ENCODE results near the gene HPS4. TPM values are rescaled to one million over a fixed set of nuclear protein-coding genes. Genes with fewer than 3 reads are reported as not detected.

The HPS4 gene
- total and polyA plus RNA-seq, 10 of the 15 experiments (the other 5 are each of a cell fraction or from before 2014, with no cell fraction given): 11.7 to 36.7 (median 30.8) TPM

DNA sequence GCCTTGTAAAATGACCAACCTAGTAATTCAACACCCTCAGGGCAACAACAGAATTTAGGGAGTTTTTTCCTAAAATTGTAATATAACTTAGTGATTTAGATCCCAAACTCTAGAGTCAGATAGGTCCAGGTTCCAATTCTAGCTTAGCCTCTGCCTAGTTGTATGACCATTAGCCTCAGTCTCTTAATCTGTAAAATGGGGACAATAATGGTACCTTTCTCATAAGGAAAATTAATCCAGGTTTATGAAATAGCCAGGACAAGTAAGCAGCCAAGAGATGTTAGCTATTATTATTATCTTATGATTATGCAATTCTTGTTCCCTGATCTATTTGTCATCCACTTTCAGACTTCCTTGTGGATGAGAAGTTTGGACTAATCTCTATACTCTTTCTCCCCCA lies 24.6 kb upstream of the HPS4 start:
- TF ChIP-seq JUND (IDR thresholded peaks at IDR 0.05; ENCODE audit: low read depth, low read length) (no peak), BMI1 (IDR thresholded peaks at IDR 0.05; ENCODE audit: borderline replicate concordance) (no peak), JUNB (IDR thresholded peaks at IDR 0.05) (no peak), ASH2L (IDR thresholded peaks at IDR 0.05; ENCODE audit: borderline replicate concordance, low read depth) (no peak), ZNF622 (IDR thresholded peaks at IDR 0.05) (no peak), RAD51 (IDR thresholded peaks at IDR 0.05) (no peak), LARP7 (IDR thresholded peaks at IDR 0.05) (no peak), RELA (IDR thresholded peaks at IDR 0.05; ENCODE audit: borderline replicate concordance, partially characterized antibody) (no peak), MYC (IDR thresholded peaks at IDR 0.05; ENCODE audit: insufficient read depth, insufficient read length, insufficient replicate concordance, low read length, severe bottlenecking) (no peak), CREB1 (IDR thresholded peaks at IDR 0.05; ENCODE audit: low read depth) (no peak), CHD4 (IDR thresholded peaks at IDR 0.05) (no peak), BCL11A (IDR thresholded peaks at IDR 0.05; ENCODE audit: low read depth, low read length) (no peak), FOXK2 (IDR thresholded peaks at IDR 0.05) (no peak), TCF7 (IDR thresholded peaks at IDR 0.05; ENCODE audit: borderline replicate concordance) (no peak)
- TF ChIP-seq, protein P1, sequence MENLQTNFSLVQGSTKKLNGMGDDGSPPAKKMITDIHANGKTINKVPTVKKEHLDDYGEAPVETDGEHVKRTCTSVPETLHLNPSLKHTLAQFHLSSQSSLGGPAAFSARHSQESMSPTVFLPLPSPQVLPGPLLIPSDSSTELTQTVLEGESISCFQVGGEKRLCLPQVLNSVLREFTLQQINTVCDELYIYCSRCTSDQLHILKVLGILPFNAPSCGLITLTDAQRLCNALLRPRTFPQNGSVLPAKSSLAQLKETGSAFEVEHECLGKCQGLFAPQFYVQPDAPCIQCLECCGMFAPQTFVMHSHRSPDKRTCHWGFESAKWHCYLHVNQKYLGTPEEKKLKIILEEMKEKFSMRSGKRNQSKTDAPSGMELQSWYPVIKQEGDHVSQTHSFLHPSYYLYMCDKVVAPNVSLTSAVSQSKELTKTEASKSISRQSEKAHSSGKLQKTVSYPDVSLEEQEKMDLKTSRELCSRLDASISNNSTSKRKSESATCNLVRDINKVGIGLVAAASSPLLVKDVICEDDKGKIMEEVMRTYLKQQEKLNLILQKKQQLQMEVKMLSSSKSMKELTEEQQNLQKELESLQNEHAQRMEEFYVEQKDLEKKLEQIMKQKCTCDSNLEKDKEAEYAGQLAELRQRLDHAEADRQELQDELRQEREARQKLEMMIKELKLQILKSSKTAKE (IDR thresholded peaks at IDR 0.05; ENCODE audit: low read depth, poor library complexity, severe bottlenecking): no peak
- TF ChIP-seq, protein P2, sequence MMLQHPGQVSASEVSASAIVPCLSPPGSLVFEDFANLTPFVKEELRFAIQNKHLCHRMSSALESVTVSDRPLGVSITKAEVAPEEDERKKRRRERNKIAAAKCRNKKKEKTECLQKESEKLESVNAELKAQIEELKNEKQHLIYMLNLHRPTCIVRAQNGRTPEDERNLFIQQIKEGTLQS (IDR thresholded peaks at IDR 0.05; ENCODE audit: borderline replicate concordance, extremely low read depth, low read depth, low read length): no peak
- ChIA-PET CTCF (no interaction called here), RAD21 (ENCODE audit: unreplicated experiment) (no interaction called here), SMC1A (ENCODE audit: uncharacterized antibody, unreplicated experiment) (interaction anchor here (0.6 kb wide), 1 partner anchor 154 kb away, joined by 3 read pairs; no protein-coding TSS in a partner anchor), POLR2A (interaction anchor here (0.5 to 1.3 kb wide), 2 partner anchors 10 to 25 kb away, joined by 3 to 5 read pairs; partner anchors contain the start of genes HPS4 and SRRD)
- H3K36me3 ChIP-seq (ENCODE audit: control insufficient read depth in 2 of 2, insufficient read depth in 2 of 2, low read length in 1 of 2): peaks cover 13 to 24% of the 10 kb centered on the region in 2 experiments
- H3K4me2 ChIP-seq (ENCODE audit: control insufficient read depth, insufficient read depth): no peak overlapping the region
- no peaks in the 10 kb centered on the region for H4K20me1 ChIP-seq (ENCODE audit: control insufficient read depth, insufficient read depth)
- H3K27ac ChIP-seq (ENCODE audit: control insufficient read depth, insufficient read depth): no peak overlapping the region
- no peak overlapping the region for H3K4me3 ChIP-seq
- H3K27me3 ChIP-seq (replicated peaks in 1 of 2; ENCODE audit: control insufficient read depth in 2 of 2, insufficient read depth in 2 of 2, low read length in 1 of 2): no peaks in the 10 kb centered on the region
- BruUV-seq (replicated peaks): no TSS peak
- in situ Hi-C loops (cut with MboI): no loop called here
- H2AFZ ChIP-seq (ENCODE audit: control insufficient read depth, low read depth, low read length): no peak overlapping the region
- no peak for ATAC-seq
- no peak overlapping the region for H3K9ac ChIP-seq (ENCODE audit: control insufficient read depth, insufficient read depth, low read length)
- H3K4me1 ChIP-seq (ENCODE audit: control insufficient read depth, insufficient read depth, low read length): peaks cover 4% of the 10 kb centered on the region
- no peak for DNase-seq (ENCODE audit: low read depth, low spot score)
- FAIRE-seq: no peak
- H3K9me3 ChIP-seq (replicated peaks; ENCODE audit: control insufficient read depth, insufficient read depth, low read length): no peaks in the 10 kb centered on the region
- H3K79me2 ChIP-seq (ENCODE audit: control insufficient read depth, insufficient read depth, low read length): peaks cover 23% of the 10 kb centered on the region
- intact Hi-C loops (cut with micrococcal nuclease; ENCODE audit: unreplicated experiment): no loop called here

All from GM12878 (cell line).